NCI-H1436 (cell line): ENCODE measurements around the gene TMEM151A.

Experiments used
- DNase-seq: peaks from one replicate; lab custom pipeline; 2025; lab: John Stamatoyannopoulos, UW

Gene TMEM151A

DNA sequence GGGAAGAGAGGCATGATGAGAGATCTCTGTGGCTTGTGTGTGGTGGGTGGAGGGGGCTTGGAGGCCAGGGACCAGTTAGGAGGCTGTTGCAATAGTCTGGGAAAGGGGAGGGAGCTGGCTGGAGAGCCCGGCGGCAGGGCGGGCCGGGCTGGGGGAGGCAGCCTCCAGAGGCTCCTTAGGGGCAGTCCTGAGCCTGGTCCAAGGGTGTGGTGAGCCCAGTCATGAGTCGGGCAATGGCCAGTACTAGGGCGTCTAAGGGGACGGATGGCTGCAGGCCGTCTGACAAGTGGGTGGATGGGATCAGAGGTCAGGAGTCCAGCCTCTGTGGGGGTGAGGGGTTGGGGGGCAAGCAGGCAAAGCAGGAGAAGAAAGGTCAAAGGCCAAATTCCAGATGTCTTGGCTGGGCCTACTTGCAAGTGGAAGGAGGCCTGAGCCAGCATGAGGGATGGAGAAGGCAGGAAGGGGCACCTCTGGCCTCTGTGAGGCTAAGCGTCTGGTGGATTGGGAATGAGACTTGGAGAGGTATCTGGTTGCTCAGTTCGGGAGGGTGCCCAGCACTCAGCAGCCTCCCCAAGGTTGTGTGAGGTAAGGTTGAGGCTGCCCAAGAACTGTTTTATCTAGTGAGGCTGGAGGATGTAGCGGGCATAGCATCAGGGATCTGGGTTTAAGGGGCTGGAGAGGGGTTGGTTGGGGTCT lies 31.2 kb downstream of the TMEM151A start:
- DNase-seq, result no peak

DNA sequence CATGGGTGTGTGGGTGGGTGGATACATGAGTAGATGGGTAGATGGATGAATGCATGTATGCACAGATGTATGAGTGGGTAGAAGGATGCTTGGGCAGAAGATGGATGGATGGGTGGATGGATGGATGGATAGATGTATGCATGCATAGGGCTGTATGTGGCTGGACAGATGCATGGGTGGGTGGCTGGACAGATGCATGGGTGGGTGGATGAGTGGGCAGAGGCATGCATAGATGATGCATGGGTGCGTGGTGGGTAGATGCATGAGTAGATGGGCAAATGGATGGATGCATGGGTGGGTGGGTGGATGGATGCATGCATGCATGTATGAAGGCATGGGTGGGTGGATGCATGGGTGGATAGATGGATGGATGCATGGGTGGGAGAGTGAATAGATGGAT lies 32.0 kb downstream of the TMEM151A start:
- no peak for DNase-seq

DNA sequence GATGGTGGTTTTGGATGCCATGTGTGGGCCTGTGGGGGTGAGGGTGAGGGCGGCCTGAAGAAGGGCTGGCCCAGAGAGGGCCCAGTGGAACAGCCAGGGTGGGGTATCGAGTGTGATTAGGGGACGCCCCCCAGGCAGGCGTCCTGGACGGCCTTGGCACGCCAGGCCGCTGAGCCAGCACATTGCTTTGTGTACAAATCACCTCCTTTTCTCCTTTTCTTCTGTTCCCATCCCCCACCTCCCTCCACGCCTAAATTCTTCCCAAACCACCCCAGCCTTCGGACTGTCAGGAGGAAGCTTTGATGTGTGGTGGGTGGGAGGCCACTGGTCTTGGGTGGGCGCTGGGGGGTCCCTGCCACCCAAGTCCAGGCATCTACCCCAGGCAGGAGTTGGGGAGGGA lies 33.0 kb downstream of the TMEM151A start:
- no peak for DNase-seq

DNA sequence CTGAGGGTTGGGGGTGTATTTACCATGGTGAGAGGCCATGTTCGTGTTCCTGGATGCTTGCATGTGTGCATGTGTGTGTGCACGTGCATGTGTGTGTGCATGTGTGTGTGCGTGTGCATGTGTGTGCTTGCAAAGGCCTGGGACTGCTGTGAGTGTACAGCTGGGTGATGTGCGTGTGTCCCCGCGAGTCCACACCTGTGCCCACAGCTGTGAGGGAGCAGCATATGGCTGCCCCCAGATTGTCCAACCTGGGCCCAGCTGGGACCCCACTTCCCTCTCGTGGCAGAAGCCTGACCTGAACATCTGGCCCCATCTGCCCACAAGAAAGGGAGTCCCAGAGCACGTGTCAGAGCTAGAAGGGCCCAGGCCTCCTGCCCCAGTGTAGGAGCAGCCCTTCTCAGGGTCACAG lies 33.6 kb downstream of the TMEM151A start:
- DNase-seq, result no peak

DNA sequence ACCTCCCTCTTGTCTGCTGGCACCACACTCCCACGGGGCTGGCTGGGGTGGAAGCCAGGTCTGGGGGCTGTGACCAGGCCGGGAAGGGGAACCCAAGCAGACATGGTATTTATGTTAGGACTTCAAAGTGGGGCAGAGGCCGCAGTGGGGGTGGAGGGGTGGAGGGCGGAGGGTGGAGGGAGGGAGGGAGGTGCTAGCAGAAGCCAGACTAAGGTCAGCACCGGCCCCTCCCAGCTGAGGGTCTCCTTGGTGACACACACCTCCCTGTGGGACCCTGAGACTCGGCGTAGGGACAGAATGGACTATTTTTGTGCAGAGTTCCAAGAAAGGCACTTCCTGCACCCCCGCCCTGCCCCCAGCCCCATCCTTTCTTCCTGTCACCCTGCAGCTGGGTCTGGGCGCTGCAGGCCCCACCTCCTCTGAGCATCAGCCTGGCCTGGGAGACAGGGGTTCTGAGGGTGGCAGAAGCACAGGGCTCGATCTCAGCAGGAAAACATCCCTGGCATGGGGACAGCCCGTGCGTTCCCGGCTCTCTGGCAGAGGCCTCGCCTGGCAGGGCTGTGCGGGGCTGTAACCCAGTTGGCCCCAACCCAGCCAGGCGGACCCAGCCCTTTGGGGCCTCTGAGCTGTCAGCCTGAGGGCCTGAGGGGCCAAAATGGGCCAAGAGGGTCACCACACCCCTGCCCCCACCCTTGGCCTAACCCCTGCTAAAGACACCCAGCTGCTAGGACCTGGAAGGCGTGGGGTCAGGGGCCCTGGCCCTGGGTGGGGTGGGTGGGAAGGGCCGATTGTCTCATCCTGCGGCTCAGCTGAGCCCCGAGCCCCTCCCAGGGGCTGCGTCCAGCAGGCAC lies 34.8 kb downstream of the TMEM151A start:
- DNase-seq, result no peak

DNA sequence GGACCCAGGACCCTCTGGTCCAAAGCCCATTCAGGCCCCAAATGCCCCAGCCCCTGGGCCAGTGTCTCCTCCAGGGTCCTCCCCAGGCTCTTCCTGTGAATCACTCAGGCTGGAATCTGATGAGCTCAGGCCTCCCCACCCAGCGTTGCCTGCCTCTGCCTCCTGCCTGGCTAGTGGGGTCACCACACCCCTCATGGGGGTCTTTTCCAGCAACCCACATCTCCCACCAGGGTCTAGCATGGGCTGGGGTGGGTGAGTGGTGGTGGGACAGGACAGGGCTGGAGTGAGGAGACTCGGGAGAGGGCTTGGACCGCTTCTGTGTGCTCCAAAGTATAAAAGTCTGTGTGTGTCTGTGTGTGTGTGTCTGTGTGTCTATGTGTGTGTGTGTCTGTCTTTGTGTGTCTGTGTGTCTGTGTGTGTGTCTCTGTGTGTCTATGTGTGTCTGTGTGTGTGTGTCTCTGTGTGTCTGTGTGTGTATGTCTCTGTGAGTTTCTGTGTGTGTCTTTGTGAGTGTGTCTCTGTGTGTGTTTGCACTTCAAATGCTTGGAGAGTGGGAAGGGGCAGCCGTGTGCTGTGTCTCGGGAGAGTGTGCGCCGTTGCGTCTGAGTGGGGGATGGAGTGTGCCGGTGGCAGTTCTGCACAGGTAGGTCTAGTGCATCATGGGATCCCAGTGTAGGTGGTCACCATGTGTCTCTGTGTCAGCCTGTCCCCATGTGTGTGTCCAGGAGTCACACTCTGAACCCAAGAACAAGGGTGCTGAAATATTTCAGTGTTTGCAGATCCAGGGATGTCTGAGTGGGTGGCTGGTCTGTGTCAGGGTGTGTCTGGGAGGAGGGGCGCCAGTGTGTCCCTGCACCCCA lies 35.7 kb downstream of the TMEM151A start:
- DNase-seq, result no peak

DNA sequence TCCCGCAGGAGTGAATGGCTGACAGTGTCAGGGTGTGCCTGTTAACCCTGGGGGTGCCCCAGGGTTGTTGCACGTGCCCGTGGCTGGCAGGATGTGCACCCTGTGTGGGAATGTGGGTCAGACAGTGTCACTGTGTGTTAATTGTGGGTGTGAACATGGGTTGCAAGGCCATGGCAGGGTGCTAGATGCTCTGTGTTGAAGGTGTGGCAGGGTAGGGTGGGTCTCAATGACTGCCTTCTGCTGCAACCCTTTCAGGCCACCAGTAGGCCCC lies 36.3 kb downstream of the TMEM151A start:
- no peak for DNase-seq

DNA sequence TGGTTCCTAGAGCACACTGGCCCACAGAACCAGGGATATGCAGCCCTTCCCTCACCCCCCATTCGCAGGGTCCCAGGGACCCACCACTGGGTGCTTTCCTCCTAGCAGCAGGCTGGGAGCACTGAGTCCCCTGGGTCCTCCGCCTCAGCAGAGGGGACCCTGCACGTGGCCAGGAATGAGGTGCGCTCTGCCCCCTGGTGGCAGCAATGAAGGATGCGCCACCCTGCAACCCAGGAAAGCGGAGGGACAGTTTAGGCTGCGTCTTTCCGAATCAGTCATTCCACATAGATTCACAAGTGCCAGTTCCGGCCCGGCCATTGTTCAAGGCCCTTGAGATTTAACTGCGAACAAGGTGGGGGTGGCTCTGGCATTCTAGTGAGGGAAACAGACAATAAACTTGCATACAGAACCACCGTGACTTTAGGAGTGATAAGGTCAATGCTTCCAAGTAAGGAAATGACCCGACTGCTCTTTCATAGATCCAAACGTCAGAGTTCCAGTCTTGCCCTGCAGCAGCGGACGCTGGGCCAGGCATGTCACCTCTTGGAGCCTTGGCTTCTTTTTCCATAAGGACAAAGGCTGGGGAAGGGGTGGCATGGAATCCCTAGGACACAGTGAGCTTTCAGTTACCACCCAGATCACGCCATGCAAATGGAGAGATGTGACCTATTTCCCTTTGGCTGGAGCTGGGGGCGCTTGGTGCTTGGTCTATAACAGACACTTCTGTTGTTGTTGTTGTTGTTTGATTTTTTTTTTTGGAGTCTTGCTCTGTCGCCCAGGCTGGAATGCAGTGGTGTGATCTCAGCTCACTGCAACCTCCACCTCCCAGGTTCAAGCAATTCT lies 36.8 kb downstream of the TMEM151A start:
- peak; percentile 82 for DNase-seq

DNA sequence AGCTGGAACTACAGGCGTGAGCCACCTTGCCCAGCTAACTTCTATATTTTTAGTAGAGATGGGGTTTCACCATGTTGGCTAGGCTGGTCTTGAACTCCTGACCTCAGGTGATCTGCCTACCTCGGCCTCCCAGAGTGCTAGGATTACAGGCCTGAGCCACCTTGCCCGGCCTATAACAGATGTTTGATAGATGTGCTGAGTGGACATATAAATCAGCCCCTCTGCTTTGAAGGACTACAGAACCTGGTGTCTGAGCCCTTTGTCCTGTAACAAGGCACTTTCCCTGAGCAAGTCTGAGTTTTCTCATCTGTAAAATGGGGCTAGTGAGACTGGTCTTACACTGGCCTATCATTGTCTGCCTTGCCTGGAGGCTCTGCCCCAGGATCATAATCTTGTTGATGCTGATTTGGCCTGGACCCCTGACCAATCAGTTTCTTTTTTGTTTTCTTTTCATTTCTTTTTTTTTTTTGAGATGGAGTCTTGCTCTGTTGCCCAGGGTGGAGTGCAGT lies 37.5 kb downstream of the TMEM151A start:
- DNase-seq, result no peak

DNA sequence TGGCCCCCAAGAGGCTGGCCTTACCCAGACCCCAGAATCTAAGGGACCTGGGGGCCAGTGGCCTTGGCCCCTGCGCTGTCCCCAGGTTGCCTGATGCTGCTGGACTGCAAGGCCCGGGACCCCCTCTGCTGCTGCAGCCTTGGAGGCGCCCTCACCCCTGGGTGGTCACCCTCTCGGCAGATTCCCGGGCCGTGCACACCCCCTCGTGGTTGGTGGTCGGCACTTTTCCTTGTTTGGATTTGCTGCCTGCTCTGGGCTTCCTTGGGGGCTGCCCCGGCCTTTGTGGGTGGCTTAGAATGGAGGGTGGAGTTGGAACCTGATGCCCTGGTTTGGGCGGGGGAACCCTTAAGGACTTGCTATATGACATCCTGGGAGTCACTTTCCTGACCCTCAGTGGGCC lies 39.2 kb downstream of the TMEM151A start:
- no peak for DNase-seq

DNA sequence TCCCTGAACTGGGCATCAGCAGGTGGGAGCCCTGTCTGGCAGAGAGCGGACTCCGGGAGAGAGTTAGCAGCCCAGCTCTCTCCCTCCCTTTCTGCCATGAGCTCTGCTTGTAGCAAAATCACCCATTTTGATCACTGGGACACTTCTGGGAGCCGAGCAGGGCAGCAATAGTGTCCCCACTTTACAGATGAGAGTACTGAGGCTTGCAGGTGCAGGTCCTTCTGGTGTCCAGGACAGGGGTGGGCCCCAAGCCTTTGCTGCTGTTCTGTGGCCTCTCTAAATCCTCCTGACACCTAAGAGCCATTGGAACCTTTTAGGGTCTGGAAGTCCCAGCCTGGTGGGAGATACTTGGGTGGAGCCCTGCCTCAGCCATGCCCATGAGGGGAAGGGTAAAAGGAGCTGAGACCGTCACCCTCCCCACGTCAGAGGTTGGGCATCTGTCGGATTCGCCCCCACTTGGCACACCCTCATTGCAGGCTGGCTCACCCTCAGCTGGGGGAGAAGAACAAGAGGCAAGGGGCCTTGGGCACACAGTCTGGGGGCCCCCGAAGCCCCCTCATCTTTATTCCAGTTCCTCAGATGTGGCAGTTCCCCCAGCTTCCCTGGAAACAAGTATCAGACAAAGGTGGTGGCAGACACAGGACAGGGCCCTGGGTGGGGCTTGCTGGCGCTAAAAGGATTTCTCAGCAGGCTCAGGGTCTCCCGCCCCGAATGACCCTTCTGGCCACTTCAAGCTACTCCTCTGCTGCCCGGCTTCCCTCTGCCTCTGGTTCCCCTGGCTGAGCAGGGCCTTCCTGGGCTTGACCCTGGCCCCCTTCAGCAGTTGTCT lies 40.1 kb downstream of the TMEM151A start:
- no peak for DNase-seq

DNA sequence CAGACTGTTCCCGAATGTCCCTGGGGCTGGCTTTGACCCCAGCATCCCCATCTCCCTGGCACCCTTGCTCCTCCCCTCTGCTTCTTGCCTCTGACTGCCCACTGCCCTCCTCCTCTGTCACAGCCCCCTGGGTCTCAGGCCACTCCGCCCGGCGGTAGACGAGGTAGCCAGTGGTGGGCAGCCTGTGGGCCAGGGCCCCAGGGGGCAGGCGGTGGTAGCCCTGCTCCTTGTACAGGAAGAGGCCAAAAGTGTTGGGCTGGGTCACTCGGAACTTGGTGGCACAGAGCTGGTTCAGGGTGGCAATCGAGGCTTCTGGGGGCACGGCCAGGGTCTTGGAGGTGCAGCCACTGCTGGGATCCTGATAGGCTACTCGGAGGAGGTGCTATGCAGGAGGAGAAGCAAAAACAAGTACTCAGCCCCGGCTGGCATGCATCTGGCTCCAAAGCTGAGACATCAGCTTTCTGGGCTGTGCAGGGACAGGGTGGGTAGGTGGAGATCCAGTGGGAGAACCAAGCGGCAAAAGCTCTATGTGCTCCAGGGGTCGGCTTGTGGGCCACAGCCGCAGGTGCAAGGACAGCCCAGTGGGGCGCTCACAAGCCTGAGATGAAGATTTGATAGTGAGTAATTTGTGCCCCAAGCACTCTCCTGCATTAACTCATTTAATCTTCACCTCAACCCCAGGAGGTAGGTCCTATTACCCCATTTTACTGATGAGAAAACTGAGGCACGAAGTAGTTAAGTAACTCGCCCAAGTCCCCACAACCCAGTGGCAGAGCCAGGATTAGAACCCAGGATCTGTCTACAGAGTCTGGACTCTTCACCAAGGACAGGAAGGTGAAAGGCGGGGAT lies 40.9 kb downstream of the TMEM151A start:
- no peak for DNase-seq

DNA sequence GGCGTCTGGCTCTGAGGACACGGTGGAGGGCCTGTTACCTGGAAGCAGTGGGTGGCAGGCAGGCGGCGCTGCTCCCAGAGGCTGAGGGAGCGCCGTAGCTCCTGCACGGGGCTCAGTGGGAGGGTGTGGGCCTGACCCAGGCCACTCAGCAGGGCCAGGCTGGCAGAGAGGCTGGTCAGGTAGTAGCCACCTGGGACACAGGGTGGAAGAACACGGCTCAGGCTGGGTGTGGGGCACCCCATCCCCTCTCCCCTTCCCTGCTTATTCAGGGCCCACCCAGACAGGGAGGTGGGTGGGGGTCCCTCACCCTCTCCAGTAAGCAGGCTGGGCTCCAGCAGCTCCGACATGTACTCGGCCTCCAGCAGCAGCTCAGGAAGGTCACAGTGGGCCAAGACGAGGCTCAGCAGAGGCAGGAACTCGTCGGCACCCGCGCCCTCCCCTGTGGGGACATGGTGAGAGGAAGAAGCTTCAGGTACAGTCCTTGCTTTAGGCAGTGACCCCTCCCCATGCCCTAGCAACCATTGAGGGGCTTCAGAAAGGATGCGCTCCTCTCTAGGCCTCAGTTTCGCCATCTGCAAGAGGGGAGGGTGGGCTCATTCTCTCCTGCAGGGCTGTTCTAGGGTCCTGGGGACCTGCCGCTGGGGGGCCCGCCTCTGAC lies 41.7 kb downstream of the TMEM151A start:
- no peak for DNase-seq

DNA sequence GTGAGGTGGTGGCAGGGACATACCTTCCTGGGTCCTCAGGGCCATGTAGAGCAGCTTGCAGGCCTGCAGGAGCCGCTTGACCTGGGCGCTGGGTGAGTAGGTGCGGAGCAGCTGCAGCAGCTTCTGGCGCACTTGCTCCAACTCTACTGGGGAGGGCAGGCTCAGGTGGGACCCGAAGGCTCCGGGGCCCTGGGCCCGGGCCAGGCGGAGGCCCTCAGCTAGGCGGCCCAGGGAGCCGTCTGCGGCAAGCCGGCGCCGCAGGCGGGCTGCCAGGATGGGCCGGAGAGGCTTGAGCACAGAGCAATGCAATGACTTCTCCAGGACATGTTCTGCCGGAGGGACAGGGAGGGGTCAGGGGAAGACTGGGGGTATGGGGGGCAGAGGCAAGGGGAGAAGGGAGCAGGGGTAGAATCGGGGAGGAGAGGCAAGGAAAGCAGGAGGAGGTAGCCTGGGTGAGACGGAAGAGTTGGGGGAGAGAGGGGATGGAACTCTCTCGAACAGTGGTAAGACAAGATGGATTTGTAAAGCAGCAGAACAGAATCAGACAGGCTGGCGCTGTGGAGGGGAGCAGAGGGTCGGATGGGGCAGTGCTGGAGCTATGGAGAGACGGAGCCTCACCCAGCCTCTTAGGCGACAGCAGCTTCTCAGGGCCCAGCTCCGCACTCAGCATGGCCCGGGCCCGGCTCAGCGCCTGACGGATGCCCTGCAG lies 42.4 kb downstream of the TMEM151A start:
- no peak for DNase-seq

DNA sequence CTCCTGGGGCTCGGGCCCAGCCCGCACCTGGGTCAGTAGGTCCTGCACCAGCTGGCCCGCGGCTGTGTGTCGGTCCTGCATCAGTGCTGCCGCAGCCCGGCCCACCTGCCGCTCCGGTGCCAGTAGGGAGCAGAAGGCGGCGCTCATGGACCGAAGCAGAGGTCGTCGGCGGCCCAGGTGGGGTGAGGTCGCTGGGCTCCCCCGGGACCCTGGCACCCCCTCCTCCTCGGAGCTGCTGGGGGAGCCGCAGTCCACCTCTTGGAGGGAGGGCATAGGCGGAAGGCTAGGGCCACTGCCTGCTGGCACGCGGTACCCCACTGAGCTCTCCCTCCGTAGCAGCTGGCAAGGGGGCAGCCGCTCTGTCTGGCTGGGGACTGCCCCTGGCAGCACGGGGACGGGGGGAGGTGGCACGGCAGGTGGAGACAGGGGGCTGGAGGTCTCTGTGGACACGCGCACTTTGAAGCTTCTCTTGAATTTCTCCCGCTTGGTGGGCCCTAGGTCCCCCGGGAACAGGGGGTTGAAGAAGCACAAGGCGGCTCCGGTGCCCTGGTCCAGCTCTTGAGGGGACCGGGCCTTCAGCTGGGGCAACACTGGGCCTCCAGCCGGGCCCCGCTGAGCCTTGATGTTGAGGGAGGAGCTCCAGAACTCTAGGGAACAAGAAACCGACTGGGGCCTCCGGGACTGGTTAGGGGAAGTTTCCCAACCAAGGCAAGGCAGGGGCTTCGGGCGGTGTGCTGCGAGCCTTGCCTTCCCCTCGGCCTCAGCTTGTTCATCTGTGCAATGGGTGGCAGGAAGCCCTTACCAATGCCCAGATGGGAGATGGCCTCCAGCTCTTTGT lies 43.1 kb downstream of the TMEM151A start:
- DNase-seq, result no peak

DNA sequence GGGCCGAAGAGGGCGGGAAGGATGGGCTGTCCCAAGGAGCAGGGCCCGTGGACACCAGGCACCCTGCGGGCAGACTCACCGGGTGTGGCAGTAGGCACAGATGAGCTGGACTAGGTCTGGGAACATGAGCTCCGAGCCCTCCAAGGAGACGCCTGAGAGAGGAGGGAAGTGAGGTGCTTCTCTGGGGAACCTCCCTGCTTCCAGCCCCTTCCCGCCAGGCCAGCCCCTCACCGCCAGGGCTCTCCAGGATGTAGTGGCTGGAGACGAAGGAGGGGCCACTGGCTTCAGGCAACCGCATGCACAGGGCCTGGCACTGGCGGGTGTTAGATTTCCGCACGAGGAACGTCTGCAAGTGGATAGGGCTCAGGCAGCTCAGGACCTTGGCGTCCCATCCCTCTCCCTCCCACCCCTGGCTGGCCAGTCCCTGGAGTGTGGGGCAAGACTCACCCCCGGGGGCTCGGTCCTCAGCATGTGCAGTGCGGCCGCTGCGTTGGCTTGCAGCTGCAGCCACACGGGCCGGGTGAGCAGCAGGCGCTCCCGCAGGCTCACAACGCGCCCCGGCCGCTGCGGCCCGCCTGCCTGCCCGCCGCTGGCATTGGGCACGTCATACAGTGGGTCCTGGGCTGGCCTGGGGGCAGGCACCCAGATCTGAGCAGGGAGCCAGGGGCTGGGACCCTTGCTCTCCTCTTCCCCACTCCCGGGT lies 44.0 kb downstream of the TMEM151A start:
- DNase-seq, result no peak
